H9 (cell line): ENCODE measurements around the gene FBXO27. TPM values are rescaled to one million over a fixed set of nuclear protein-coding genes. Genes with fewer than 3 reads are reported as not detected.

Experiments used
- DNase-seq: peaks from one replicate; pipeline ENCODE4 v3.0.0-alpha.2; 2017
- H2AFZ ChIP-seq: one replicate; pipeline ENCODE4 v1.6.1; 2013; ENCODE audit warnings: mild to moderate bottlenecking, low read length, control low read depth, moderate library complexity
- H2AK5ac ChIP-seq: 2 replicates; pipeline ENCODE4 v1.6.1; 2013; ENCODE audit warnings: low read length, control low read depth, mixed read lengths; ENCODE audit not compliant: insufficient read length
- H2BK120ac ChIP-seq: one replicate; pipeline ENCODE4 v1.6.1; 2013; ENCODE audit warnings: low read depth, mild to moderate bottlenecking, low read length, control low read depth, inconsistent platforms; ENCODE audit not compliant: poor library complexity, severe bottlenecking
- H2BK12ac ChIP-seq: 2 replicates; pipeline ENCODE4 v1.6.1; 2013; ENCODE audit warnings: low read length, control low read depth, mixed read lengths, low read depth; ENCODE audit not compliant: insufficient read length
- H2BK15ac ChIP-seq: 2 replicates; pipeline ENCODE4 v1.6.1; 2013; ENCODE audit warnings: low read depth, low read length, control low read depth
- H2BK20ac ChIP-seq: one replicate; pipeline ENCODE4 v1.6.1; 2013; ENCODE audit warnings: low read depth, mild to moderate bottlenecking, low read length, control low read depth, inconsistent platforms; ENCODE audit not compliant: poor library complexity, severe bottlenecking
- H2BK5ac ChIP-seq: 2 replicates; pipeline ENCODE4 v1.6.1; 2013; ENCODE audit warnings: low read length, control low read depth, mixed read lengths; ENCODE audit not compliant: insufficient read length
- H3K14ac ChIP-seq: 2 replicates; pipeline ENCODE4 v1.6.1; 2013; ENCODE audit warnings: low read length, control low read depth; ENCODE audit not compliant: insufficient read depth
- H3K18ac ChIP-seq: 2 replicates; pipeline ENCODE4 v1.6.1; 2013; ENCODE audit warnings: low read depth, mild to moderate bottlenecking, mixed read lengths, low read length, control low read depth; ENCODE audit not compliant: insufficient read length
- H3K23ac ChIP-seq: 2 replicates; pipeline ENCODE4 v1.6.1; 2013; ENCODE audit warnings: low read length, control low read depth, mixed read lengths, low read depth; ENCODE audit not compliant: insufficient read length
- H3K23me2 ChIP-seq: 2 replicates; pipeline ENCODE4 v1.6.1; 2013; ENCODE audit warnings: low read depth, mild to moderate bottlenecking, mixed read lengths, low read length, control low read depth; ENCODE audit not compliant: insufficient read length, poor library complexity, severe bottlenecking
- H3K27ac ChIP-seq: 2 replicates; pipeline ENCODE4 v1.5.1; 2013; ENCODE audit warnings: low read length, control low read depth, mixed read lengths, low read depth; ENCODE audit not compliant: insufficient read length
- H3K27me3 ChIP-seq: 2 replicates; pipeline ENCODE4 v1.6.1; 2013; ENCODE audit warnings: low read length, control low read depth, inconsistent platforms; ENCODE audit not compliant: insufficient read depth
- H3K4ac ChIP-seq: 2 replicates; pipeline ENCODE4 v1.6.1; 2013; ENCODE audit warnings: low read depth, mild to moderate bottlenecking, control low read depth, inconsistent platforms, low read length, moderate library complexity
- H3K4me1 ChIP-seq: 2 replicates; pipeline ENCODE4 v1.6.1; 2013; ENCODE audit warnings: low read length, control low read depth, inconsistent platforms; ENCODE audit not compliant: insufficient read depth
- H3K4me2 ChIP-seq: 2 replicates; pipeline ENCODE4 v1.6.1; 2013; ENCODE audit warnings: low read length, control low read depth, mixed read lengths; ENCODE audit not compliant: insufficient read length, insufficient read depth
- H3K56ac ChIP-seq: 2 replicates; pipeline ENCODE4 v1.6.1; 2013; ENCODE audit warnings: low read depth, mild to moderate bottlenecking, mixed read lengths, low read length, control low read depth; ENCODE audit not compliant: insufficient read length
- H3K79me1 ChIP-seq: 2 replicates; pipeline ENCODE4 v1.6.1; 2013; ENCODE audit warnings: low read depth, mild to moderate bottlenecking, moderate library complexity, low read length, control low read depth, inconsistent platforms; ENCODE audit not compliant: insufficient read depth, poor library complexity, severe bottlenecking
- H3K79me2 ChIP-seq: 2 replicates; pipeline ENCODE4 v1.6.1; 2013; ENCODE audit warnings: low read length, control low read depth, inconsistent platforms; ENCODE audit not compliant: insufficient read depth
- H3K9ac ChIP-seq: 2 replicates; pipeline ENCODE4 v1.6.1; 2013; ENCODE audit warnings: low read length, control low read depth, mixed read lengths; ENCODE audit not compliant: insufficient read length; ENCODE audit errors: extremely low read depth
- H3K9me3 ChIP-seq: one replicate; pipeline ENCODE4 v1.6.1; 2013; ENCODE audit warnings: low read depth, low read length, inconsistent platforms; ENCODE audit not compliant: control insufficient read depth
- H3T11ph ChIP-seq: one replicate; pipeline ENCODE4 v1.6.1; 2013; ENCODE audit warnings: mild to moderate bottlenecking, low read length, control low read depth, inconsistent platforms
- H4K20me1 ChIP-seq: one replicate; pipeline ENCODE4 v1.6.1; 2013; ENCODE audit not compliant: control insufficient read depth, insufficient read length, insufficient read depth
- H4K5ac ChIP-seq: 2 replicates; pipeline ENCODE4 v1.6.1; 2013; ENCODE audit warnings: low read depth, mild to moderate bottlenecking, mixed read lengths, low read length, control low read depth; ENCODE audit not compliant: insufficient read length
- H4K8ac ChIP-seq: replicated peaks from 2 replicates; pipeline ENCODE4 v1.6.1; 2013; ENCODE audit warnings: low read length, control low read depth, mixed read lengths, low read depth; ENCODE audit not compliant: insufficient read length
- H4K91ac ChIP-seq: 2 replicates; pipeline ENCODE4 v1.6.1; 2013; ENCODE audit warnings: low read depth, mild to moderate bottlenecking, moderate library complexity, mixed read lengths, low read length, control low read depth; ENCODE audit not compliant: insufficient read length
- H3K27ac Mint-ChIP-seq, 3 experiments: 2 replicates in 2 of 3; 3 replicates in 1 of 3; pipeline ENCODE4 v1.8.0; 2020 to 2021; ENCODE audit warnings: mixed read lengths in 3 of 3, mild to moderate bottlenecking in 1 of 3, moderate library complexity in 1 of 3
- H3K27me3 Mint-ChIP-seq: 2 replicates; pipeline ENCODE4 v1.8.0; 2021; ENCODE audit warnings: low read depth, mild to moderate bottlenecking, moderate library complexity, mixed read lengths
- H3K36me3 Mint-ChIP-seq, 3 experiments: 2 replicates in 2 of 3; 3 replicates in 1 of 3; pipeline ENCODE4 v1.8.0; 2020 to 2021; ENCODE audit warnings: low read depth in 3 of 3, mixed read lengths in 3 of 3; ENCODE audit not compliant: insufficient read depth in 1 of 3
- H3K4me1 Mint-ChIP-seq, 2 experiments: 2 replicates each; pipeline ENCODE4 v1.8.0; 2020; ENCODE audit warnings: mixed read lengths in 2 of 2
- H3K4me3 Mint-ChIP-seq, 2 experiments: 2 replicates in 1 of 2; 3 replicates in 1 of 2; pipeline ENCODE4 v1.8.0; 2020 to 2021; ENCODE audit warnings: mild to moderate bottlenecking in 2 of 2, mixed read lengths in 2 of 2, moderate library complexity in 1 of 2
- H3K9me3 Mint-ChIP-seq, 2 experiments: 2 replicates in 1 of 2; 3 replicates in 1 of 2; pipeline ENCODE4 v1.8.0; 2020; ENCODE audit warnings: mild to moderate bottlenecking in 2 of 2, mixed read lengths in 2 of 2, moderate library complexity in 1 of 2
- CTCF ChIP-seq: fragments of 200-600 bp; sonication (generic); conservative IDR thresholded peaks from 3 replicates; pipeline ENCODE4 v1.8.0; 2021; ENCODE audit warnings: antibody characterized with exemption, mild to moderate bottlenecking
- WGBS: extraction: QIAGEN DNeasy Blood & Tissue Kit; methylation state at CpG from one replicate; pipeline ENCODE4 v1.1.7; 2013; ENCODE audit warnings: missing lambda C conversion rate, low lambda C conversion rate, mixed read lengths; ENCODE audit not compliant: insufficient read length; ENCODE audit errors: extremely low coverage; 5-methylcytosine and 5-hydroxymethylcytosine counted together
- total RNA-seq: library from RNA; stranded (reverse); gene quantifications from 2 replicates; pipeline ENCODE4 v1.2.1, GENCODE V29; 2021

FBXO27 gene
- total RNA-seq, 1 experiment from 2014 or later: 14.5 TPM

GRCh38 chr19:39067104-39067503, 34.8 kb upstream of the FBXO27 start:
- Histone ChIP-seq H3K79me1 (no peaks in the 10 kb centered on the region), H4K20me1 (no peaks in the 10 kb centered on the region), H3T11ph (no peak overlapping the region), H4K5ac (no peak overlapping the region), H2BK15ac (no peak overlapping the region), H3K14ac (no peak overlapping the region), H3K9ac (no peak overlapping the region), H2BK20ac (no peak overlapping the region), H2BK5ac (no peak overlapping the region), H4K8ac (no peak overlapping the region), H3K27me3 (no peaks in the 10 kb centered on the region), H2BK120ac (no peak overlapping the region), H3K4ac (no peak overlapping the region), H3K4me1 (no peaks in the 10 kb centered on the region), H4K91ac (no peak overlapping the region), H3K9me3 (no peaks in the 10 kb centered on the region), H2BK12ac (no peak overlapping the region), H3K79me2 (no peaks in the 10 kb centered on the region), H3K23me2 (no peaks in the 10 kb centered on the region), H2AFZ (no peak overlapping the region), H2AK5ac (no peak overlapping the region), H3K4me2 (no peak overlapping the region), H3K23ac (no peak overlapping the region), H3K18ac (no peak overlapping the region), H3K56ac (no peak overlapping the region), H3K27ac (no peak overlapping the region)
- no CpG with 5 or more reads among the region's 4 CpGs for WGBS
- peaks cover 6 to 8% of the 10 kb centered on the region in 2 experiments for H3K9me3 Mint-ChIP-seq
- no peak for DNase-seq
- peaks cover 15% of the 10 kb centered on the region for H3K27me3 Mint-ChIP-seq
- no peak for TF ChIP-seq CTCF
- peaks cover 0 to 3% (median 2%) of the 10 kb centered on the region in 3 experiments; a peak in 3 of 7 replicates for H3K36me3 Mint-ChIP-seq
- H3K4me1 Mint-ChIP-seq: no peaks in the 10 kb centered on the region
- peak overlapping the region in 1 of 3 experiments; percentile 48; a peak in 1 of 7 replicates for H3K27ac Mint-ChIP-seq
- H3K4me3 Mint-ChIP-seq: no peak overlapping the region
